T-helper 2 cell treated with Interferon-gamma antibody and Interleukin-4, amounts not matched to agents 5 μg/mL and 100 μg/mL, for 36 hours (primary cell): ENCODE measurements around the gene FOXA3.

Experiments used
- DNase-seq: peaks from one replicate; pipeline ENCODE4 v3.0.0; 2021; ENCODE audit warnings: low spot score
- H3K27ac Mint-ChIP-seq: one replicate; pipeline ENCODE4 v1.8.0; 2021; ENCODE audit warnings: mild to moderate bottlenecking, mixed read lengths
- H3K27me3 Mint-ChIP-seq: one replicate; pipeline ENCODE4 v1.8.0; 2021; ENCODE audit warnings: low read depth, mixed read lengths
- H3K36me3 Mint-ChIP-seq: one replicate; pipeline ENCODE4 v1.8.0; 2021; ENCODE audit warnings: low read depth, mixed read lengths
- H3K4me1 Mint-ChIP-seq: one replicate; pipeline ENCODE4 v1.8.0; 2021; ENCODE audit warnings: low read depth, mixed read lengths
- H3K4me3 Mint-ChIP-seq: one replicate; pipeline ENCODE4 v1.8.0; 2022; ENCODE audit warnings: mild to moderate bottlenecking, moderate library complexity, mixed read lengths
- H3K9me3 Mint-ChIP-seq: one replicate; pipeline ENCODE4 v1.8.0; 2021; ENCODE audit warnings: mixed read lengths

Gene FOXA3

GRCh38 chr19:45874620-45874966 is 10.5 kb downstream of the FOXA3 start:
- DNase-seq: no peak
- no peak overlapping the region for H3K27ac Mint-ChIP-seq
- H3K36me3 Mint-ChIP-seq: no peaks in the 10 kb centered on the region
- no peak overlapping the region for H3K4me3 Mint-ChIP-seq
- H3K9me3 Mint-ChIP-seq: no peaks in the 10 kb centered on the region
- H3K4me1 Mint-ChIP-seq: peaks cover 11% of the 10 kb centered on the region
- H3K27me3 Mint-ChIP-seq: peaks cover 10% of the 10 kb centered on the region

DNA sequence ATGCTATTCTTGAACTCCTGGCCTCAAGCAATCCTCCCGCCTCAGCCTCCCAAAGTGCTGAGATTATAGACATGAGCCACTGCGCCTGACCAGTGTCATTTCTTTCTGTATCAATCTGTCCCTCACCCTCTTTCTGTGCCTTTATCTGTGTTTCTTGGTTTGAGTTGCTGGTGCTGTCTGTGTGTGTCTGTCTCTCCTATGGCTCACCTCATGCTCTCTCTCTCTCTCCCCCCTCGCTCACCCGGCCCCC is 12.0 kb downstream of the FOXA3 start:
- Mint-ChIP-seq H3K4me1 (peaks cover 11% of the 10 kb centered on the region), H3K9me3 (no peaks in the 10 kb centered on the region), H3K36me3 (no peaks in the 10 kb centered on the region), H3K27ac (peak overlapping the region; percentile 72), H3K27me3 (peaks cover 10% of the 10 kb centered on the region), H3K4me3 (peak overlapping the region; percentile 6)
- DNase-seq: peak; percentile 56

GRCh38 chr19:45876411-45877197 is 12.5 kb downstream of the FOXA3 start:
- Mint-ChIP-seq H3K4me1 (peaks cover 14% of the 10 kb centered on the region), H3K27me3 (peaks cover 10% of the 10 kb centered on the region), H3K4me3 (peak overlapping the region; percentile 6), H3K27ac (peak overlapping the region; percentile 72), H3K9me3 (no peaks in the 10 kb centered on the region), H3K36me3 (no peaks in the 10 kb centered on the region)
- DNase-seq: no peak

- no peak overlapping the region for H3K27ac Mint-ChIP-seq
- H3K9me3 Mint-ChIP-seq: no peaks in the 10 kb centered on the region
- DNase-seq: peak; percentile 29
- H3K4me3 Mint-ChIP-seq: no peak overlapping the region
- H3K36me3 Mint-ChIP-seq: peaks cover 2% of the 10 kb centered on the region
- peaks cover 19% of the 10 kb centered on the region for H3K4me1 Mint-ChIP-seq
- H3K27me3 Mint-ChIP-seq: peaks cover 10% of the 10 kb centered on the region
Observed at GRCh38 chr19:45878043-45878794, 14.1 kb downstream of the FOXA3 start.

GRCh38 chr19:45879055-45879454 is 14.9 kb downstream of the FOXA3 start:
- H3K9me3 Mint-ChIP-seq: no peaks in the 10 kb centered on the region
- DNase-seq: no peak
- peaks cover 10% of the 10 kb centered on the region for H3K27me3 Mint-ChIP-seq
- H3K36me3 Mint-ChIP-seq: peaks cover 4% of the 10 kb centered on the region
- H3K27ac Mint-ChIP-seq: no peak overlapping the region
- peaks cover 21% of the 10 kb centered on the region for H3K4me1 Mint-ChIP-seq
- H3K4me3 Mint-ChIP-seq: no peak overlapping the region

GRCh38 chr19:45879971-45880370 is 15.8 kb downstream of the FOXA3 start:
- H3K4me1 Mint-ChIP-seq: peaks cover 21% of the 10 kb centered on the region
- peaks cover 4% of the 10 kb centered on the region for H3K36me3 Mint-ChIP-seq
- peaks cover 6% of the 10 kb centered on the region for H3K27me3 Mint-ChIP-seq
- H3K9me3 Mint-ChIP-seq: no peaks in the 10 kb centered on the region
- H3K27ac Mint-ChIP-seq: no peak overlapping the region
- DNase-seq: no peak
- no peak overlapping the region for H3K4me3 Mint-ChIP-seq

DNA sequence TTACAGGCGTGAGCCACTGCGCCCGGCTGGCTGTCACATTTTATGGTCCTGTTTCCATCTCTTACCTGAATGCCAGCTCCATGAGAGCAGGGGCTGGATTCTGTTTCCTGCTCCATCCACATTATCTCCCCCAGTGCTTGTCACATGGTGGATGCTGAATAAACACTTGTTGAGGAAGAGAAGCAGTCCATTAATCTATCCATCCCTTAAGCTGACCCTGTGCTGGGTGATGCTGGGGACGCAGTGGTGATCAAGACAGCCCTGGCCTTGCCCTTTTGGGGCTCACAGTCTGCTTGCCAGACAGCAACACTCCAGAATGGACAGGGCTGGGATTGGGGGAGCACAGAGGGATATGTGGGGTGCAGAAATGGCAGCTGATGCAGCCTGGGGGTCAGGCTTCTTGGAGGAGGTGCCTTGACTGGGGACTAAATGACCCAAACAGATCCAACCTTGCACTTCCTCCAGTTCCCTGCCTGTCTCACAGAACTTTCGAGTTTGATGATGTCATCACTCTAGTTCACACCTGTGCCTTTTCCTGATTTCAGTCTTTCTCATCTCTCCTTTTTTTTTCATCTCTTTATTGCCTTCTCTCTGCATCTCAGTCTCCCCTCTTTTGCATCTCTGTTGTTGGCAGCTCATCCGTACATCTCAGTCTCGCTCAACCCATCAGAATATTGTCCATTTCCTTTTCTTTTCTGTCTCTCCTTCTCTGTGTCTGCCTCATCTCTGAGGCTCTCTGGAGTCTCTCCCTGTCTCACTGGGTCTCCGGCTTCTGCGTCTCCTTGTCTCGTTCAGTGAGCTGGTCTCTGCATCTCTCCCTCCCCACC is 17.2 kb downstream of the FOXA3 start:
- H3K9me3 Mint-ChIP-seq: no peaks in the 10 kb centered on the region
- no peaks in the 10 kb centered on the region for H3K27me3 Mint-ChIP-seq
- H3K27ac Mint-ChIP-seq: no peak overlapping the region
- peaks cover 18% of the 10 kb centered on the region for H3K4me1 Mint-ChIP-seq
- no peak for DNase-seq
- no peak overlapping the region for H3K4me3 Mint-ChIP-seq
- peaks cover 4% of the 10 kb centered on the region for H3K36me3 Mint-ChIP-seq

- DNase-seq: no peak
- Mint-ChIP-seq H3K4me3 (no peak overlapping the region), H3K27ac (no peak overlapping the region), H3K4me1 (peaks cover 16% of the 10 kb centered on the region), H3K36me3 (peaks cover 4% of the 10 kb centered on the region), H3K9me3 (no peaks in the 10 kb centered on the region), H3K27me3 (no peaks in the 10 kb centered on the region)
Observed at GRCh38 chr19:45881909-45882528, 17.9 kb downstream of the FOXA3 start.

GRCh38 chr19:45882652-45883585 is 18.8 kb downstream of the FOXA3 start:
- Mint-ChIP-seq H3K4me3 (peak overlapping the region; percentile 81), H3K4me1 (peaks cover 17% of the 10 kb centered on the region), H3K27me3 (no peaks in the 10 kb centered on the region), H3K36me3 (peaks cover 4% of the 10 kb centered on the region), H3K9me3 (no peaks in the 10 kb centered on the region), H3K27ac (peak overlapping the region; percentile 63)
- peak; percentile 84 for DNase-seq

GRCh38 chr19:45883586-45883880 is 19.4 kb downstream of the FOXA3 start:
- Mint-ChIP-seq H3K9me3 (no peaks in the 10 kb centered on the region), H3K4me1 (peaks cover 16% of the 10 kb centered on the region), H3K27ac (peak overlapping the region; percentile 63), H3K4me3 (peak overlapping the region; percentile 81), H3K27me3 (no peaks in the 10 kb centered on the region), H3K36me3 (peaks cover 4% of the 10 kb centered on the region)
- no peak for DNase-seq

- no peak for DNase-seq
- H3K9me3 Mint-ChIP-seq: no peaks in the 10 kb centered on the region
- H3K36me3 Mint-ChIP-seq: peaks cover 4% of the 10 kb centered on the region
- H3K27me3 Mint-ChIP-seq: no peaks in the 10 kb centered on the region
- no peak overlapping the region for H3K27ac Mint-ChIP-seq
- peak overlapping the region; percentile 81 for H3K4me3 Mint-ChIP-seq
- peaks cover 15% of the 10 kb centered on the region for H3K4me1 Mint-ChIP-seq
Observed at GRCh38 chr19:45883881-45884681, 20.0 kb downstream of the FOXA3 start.

- Mint-ChIP-seq H3K4me3 (peak overlapping the region; percentile 43), H3K27ac (no peak overlapping the region), H3K36me3 (peaks cover 4% of the 10 kb centered on the region), H3K9me3 (no peaks in the 10 kb centered on the region), H3K27me3 (no peaks in the 10 kb centered on the region), H3K4me1 (peaks cover 15% of the 10 kb centered on the region)
- peak; percentile 40 for DNase-seq
Observed at GRCh38 chr19:45884682-45885555, 20.8 kb downstream of the FOXA3 start.
